GM19238 (cell line): ENCODE results near the gene ZNF682.
"Not testable (repeated sequence)": the region's sequence is repeated elsewhere in the genome, so short reads cannot be mapped to it uniquely, and the experiment has no call there.

ENCODE experiments used
- DNase-seq: peaks from one replicate; pipeline ENCODE4 v3.0.0; 2011; ENCODE audit warnings: low spot score; ENCODE audit not compliant: insufficient read length

The ZNF682 gene

GRCh38 chr19:20039203-20039723, at the start of gene ZNF682:
TSS of gene ZNF682 (minus strand) at chr19:20039505. CDS start at chr19:20039345, 160 bp downstream.
- DNase-seq = peak; percentile 81

GRCh38 chr19:20082876-20083275, 43.6 kb upstream of the ZNF682 start:
- not testable (repeated sequence) for DNase-seq

GRCh38 chr19:20082232-20082833, 43.0 kb upstream of the ZNF682 start:
- DNase-seq = not testable (repeated sequence)

DNA sequence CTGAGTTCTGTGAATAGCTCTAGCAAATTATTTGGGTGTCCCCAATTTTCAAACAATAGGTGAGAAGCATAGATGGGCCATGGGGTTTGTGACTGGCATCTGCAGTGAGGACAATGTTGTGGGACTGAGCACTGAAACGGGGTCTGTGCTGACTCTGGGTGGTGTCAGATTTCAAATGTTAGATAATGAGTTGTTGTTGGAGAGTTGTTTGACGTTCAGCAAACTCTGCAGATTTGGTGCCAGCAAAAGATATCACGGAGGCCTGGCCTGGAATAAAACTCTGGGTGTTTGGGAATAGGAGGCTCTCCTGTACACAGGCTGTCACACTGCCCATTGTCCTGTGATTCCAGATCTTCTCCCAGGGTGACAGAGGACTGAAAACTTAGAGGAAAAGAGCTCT, 41.4 kb upstream of the ZNF682 start:
- DNase-seq = no peak

DNA sequence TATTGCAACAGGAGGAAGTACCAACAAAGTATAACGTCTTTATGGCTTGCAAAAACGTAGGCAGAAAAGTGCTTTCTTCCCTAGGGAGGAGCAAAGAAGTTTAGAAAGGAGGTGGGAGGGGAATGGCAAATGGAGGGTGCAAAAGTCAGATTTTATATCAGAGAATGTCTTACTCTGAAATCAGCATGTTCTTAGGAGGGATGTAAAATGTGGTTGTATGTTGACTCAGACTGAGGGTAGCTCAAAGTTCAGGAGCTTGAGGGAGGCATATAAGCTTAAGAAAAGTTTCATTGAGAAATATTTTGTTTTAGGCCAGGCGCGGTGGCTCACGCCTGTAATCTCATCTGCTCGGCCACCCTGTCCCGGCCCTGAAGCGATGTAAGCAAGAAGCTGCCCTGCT, 40.2 kb upstream of the ZNF682 start:
- DNase-seq = no peak

DNA sequence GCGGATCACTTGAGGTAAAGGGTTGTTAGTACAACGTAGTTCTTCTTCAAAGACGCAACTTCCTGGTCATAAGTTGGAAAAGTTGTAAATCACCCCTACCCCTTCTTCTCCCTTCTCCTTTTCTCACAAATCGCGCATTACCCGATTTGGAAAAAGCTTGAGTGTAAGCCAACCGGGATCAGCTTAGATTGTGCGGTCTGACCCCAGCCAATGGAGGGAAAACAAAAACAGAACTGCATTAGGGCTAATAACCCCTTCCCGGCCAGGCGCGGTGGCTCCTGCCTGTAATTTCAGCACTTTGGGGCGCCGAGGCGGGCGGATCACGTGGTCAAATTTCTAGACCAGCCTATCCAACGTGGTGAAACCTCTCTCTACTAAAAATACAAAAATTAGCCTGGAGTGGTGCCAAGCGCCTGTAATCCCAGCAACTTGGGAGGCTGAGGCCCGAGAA, 39.3 kb upstream of the ZNF682 start:
- DNase-seq = no peak

DNA sequence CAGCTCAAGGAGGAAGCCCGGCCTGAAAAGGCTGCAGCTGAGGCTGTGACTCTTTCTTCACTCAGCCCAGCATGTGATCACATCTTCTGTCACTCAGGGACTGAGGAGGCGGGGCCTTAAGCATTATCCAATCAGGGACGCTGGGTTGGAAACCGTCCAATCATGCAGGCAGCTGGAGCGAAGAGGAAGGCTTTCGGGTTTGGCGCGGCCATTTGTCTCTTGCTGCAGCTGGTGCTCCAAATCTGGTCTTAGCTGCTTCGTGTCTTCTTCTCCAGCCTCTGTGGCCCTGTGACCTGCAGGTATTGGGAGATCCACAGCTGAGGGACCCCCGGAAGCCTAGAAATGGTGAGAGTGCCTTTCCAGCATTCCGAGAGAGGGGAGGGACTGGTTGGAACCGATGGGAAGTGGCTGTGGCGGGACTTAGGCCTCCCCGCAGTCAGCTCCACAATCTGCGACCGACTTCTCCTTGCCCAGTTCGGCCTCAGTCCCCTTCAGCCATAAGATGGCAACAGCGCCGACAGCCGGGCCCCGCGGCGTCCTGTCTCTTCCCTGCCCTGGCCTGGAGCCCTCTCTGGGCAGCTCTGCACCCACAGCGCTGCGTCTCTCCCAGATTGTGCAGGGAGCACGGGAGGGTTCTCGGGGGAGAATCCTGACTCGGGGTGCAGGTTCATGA, 38.6 kb upstream of the ZNF682 start, which contains the start of gene ZNF90:
Gene ZNF90, plus strand, starts transcription at position 210 of the 673 bp plus-strand sequence. Its CDS starts 133 bp downstream, at position 343.
- peak; percentile 57 for DNase-seq

DNA sequence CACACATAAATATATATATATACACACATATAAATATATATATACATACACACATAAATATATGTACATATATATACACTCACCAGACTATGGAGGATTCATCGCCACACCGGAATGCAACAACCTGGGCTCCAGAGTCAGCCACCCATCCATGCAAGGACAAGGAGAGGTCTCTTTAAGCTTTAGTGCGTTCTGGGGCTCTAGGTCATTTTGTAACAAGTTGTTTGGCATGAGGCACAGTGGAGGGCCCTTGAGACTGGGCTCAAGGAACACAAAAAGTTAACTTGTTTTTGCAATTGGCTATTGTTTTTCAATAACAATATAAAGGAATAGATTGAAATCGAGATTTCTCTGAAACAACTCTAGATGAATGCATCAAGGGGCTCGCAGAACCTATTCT, 33.6 kb upstream of the ZNF682 start:
- no peak for DNase-seq

- DNase-seq = no peak
Observed at GRCh38 chr19:20070691-20071090, 31.4 kb upstream of the ZNF682 start.

GRCh38 chr19:20068559-20068958, 29.3 kb upstream of the ZNF682 start:
- not testable (repeated sequence) for DNase-seq

DNA sequence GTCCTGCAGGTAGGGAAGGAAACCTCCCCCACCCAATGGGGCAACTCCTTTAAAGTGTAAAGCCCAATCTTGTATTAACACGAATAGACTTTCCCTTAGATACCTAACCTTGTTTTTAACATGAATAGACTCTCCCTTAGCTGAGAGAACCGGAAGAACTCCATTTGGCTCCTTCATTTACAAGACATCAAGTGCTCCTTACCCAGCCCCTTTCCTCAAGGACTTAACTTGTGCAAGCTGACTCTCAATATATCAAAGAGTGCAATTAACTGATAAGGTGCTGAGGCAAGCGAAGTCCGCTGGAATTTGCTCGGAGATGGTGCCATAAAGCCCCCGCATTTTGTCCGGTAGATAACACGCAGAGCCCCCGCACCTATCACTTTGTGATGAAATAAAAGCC, 28.6 kb upstream of the ZNF682 start:
- no peak for DNase-seq

GRCh38 chr19:20066861-20067260, 27.6 kb upstream of the ZNF682 start:
- no peak for DNase-seq

GRCh38 chr19:20060282-20060681, 21.0 kb upstream of the ZNF682 start:
- no peak for DNase-seq

DNA sequence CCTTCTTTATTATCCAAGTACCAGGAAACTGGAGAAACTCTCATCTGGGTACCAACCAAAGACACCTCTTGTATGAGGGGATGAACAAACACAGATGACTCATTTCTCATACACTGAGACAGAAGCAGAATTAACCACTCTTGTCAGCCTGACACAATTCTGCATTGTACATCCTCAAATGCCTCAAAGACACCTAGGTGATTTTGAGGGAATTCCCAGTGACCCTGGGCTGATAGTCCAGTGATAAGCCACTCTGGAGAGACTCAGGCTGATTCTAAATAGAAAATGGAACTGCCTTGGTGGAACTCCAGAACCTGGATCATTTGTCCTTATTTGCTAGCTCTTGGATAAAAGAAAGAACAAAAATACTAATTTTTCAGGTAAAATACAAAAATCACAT, 19.4 kb upstream of the ZNF682 start:
- not testable (repeated sequence) for DNase-seq

DNA sequence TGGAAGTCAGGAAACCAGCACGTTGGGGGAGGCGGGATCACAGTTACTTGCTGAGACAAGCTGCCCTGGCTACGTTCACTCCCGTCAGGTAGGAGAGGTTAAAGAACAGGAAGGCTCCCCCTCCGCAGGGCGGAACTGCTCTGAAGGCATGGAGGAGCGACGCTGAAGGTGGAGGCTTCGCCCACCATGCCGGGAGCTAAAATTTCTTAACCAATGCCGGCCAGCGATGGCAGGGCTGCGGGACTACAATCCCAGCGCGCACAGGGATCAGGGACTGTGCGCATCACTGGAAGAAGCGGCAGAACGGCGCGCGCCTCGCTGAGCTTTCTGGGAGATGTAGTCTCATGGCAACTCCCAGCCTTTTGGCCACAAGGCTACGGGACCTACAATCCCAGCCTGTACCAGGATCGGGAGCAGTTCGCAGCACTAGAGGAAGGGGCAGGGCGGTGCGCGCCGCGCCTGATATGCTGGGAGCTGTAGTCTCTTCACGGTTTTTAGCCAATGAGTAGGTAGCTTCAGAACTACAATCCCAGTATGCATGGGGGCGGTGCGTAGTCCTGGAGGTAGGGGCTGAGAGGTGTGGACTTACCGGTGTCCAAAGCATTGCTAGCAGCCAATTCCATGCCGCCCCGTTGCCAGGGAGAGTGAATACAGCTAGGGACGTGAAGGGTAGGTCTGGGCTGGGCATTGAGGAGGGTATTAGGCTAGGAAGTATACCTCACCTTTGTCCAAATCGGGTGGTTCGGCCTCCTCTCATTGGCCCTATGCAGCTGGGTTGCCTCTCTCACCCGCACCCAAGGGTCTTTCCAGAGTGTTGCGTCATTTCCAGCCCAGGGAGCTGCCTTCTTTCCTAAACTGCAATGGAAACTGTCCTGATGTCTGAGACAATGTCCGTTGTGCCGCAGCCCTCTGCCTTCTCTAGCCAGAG, 12.8 kb upstream of the ZNF682 start:
- peak; percentile 41 for DNase-seq

DNA sequence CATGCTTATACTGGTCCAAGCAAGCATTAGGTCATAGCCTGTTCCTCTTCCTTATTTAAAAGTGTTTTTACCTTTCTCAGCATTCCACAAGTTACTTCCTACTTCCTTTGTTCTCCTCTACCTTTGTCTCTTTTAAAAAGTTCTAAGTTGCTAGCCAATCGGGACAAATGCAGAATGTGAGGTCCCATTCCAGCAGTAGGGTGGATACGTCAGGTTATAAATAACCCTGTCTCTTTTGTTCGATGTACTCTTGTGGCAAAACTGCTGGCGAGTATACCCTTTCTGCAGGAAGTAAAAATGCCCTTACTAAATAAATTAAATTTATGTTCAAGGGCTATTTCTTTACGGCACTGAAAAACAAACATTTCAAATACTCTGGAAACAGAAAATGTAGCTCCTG, 6.4 kb upstream of the ZNF682 start:
- DNase-seq = not testable (repeated sequence)

DNA sequence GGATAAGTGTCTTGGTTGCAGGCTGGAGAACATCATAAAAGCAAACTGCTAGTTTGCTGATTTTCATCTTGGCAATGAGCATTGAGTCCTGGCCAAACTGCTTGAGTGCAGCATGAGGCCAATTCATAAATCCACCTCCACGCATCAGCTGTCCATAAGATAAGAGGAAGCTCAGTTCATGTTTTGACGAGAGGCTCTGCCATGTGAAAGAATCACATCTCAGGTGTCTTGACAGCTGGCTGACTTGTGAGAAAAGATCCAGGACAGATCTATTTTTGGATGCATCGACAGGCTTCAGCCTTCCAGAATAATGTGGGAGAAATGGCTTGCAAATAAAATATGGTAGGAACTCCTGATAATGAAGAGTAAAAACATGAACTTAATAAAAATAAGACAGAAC, 5.4 kb upstream of the ZNF682 start:
- no peak for DNase-seq

GRCh38 chr19:20038358-20039202, 725 bp downstream of the ZNF682 start:
- DNase-seq = no peak

- DNase-seq = no peak
Observed at GRCh38 chr19:20035935-20036334, 3.4 kb downstream of the ZNF682 start.

- DNase-seq = no peak
Observed at GRCh38 chr19:20028611-20029010, 10.7 kb downstream of the ZNF682 start.

DNA sequence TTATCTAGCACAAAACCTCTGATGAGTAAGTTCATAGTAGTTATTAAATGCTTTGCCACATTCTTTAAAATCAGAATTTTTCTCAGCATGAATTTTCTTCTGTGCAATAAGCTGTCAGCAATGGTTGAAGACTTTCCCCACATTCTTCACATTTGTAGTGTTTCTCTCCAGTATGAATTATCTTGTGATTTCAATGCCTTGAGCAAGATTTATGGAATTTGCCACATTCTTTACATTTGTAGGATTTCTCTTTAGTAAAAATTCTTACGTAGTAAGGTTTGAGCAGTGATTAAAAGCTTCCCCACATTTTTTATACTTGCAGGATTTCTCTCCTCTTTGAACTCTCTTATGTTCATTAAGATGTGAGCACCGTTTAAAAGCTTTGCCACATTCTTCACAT, 33.6 kb downstream of the ZNF682 start:
- DNase-seq = no peak
